Motor neuron (in vitro differentiated cells): ENCODE measurements around the gene TRPC3. TPM values are rescaled to one million over a fixed set of nuclear protein-coding genes. Genes with fewer than 3 reads are reported as not detected.
"Not testable (repeated sequence)": the region's sequence is repeated elsewhere in the genome, so short reads cannot be mapped to it uniquely, and the experiment has no call there.

Experiments used
- ATAC-seq, 8 experiments: fragments of 200-7000 bp; cut with Tn5 transposase; replicated peaks in 6 of 8; 2 replicates each; pipeline ENCODE4 v1.8.0; 2021; ENCODE audit warnings: mild to moderate bottlenecking in 8 of 8, moderate library complexity in 8 of 8
- H3K27ac ChIP-seq, 2 donors: fragments of 250-450 bp; sonication (Bioruptor Pico); 2 replicates each; pipeline ENCODE4 v1.9.0; 2021; ENCODE audit warnings: antibody characterized with exemption in 2 of 2, mild to moderate bottlenecking in 2 of 2, moderate library complexity in 1 of 2
- H3K4me1 ChIP-seq, 2 donors: fragments of 250-450 bp; sonication (Bioruptor Pico); replicated peaks in 1 of 2; 2 replicates each; pipeline ENCODE4 v1.6.1; 2021; ENCODE audit warnings: antibody characterized with exemption in 2 of 2, mild to moderate bottlenecking in 2 of 2, moderate library complexity in 1 of 2
- H3K4me3 ChIP-seq, 5 donors: fragments of 250-450 bp; sonication (Bioruptor Pico); 2 replicates each; pipeline ENCODE4 v1.9.0; 2021; ENCODE audit warnings: antibody characterized with exemption in 5 of 5, mild to moderate bottlenecking in 5 of 5, moderate library complexity in 4 of 5
- WGBS, 10 experiments: fragments of 450-650 bp; shearing (Covaris generic); methylation state at CpG; one replicate each; pipeline ENCODE4 v1.0.0; 2022; 5-methylcytosine and 5-hydroxymethylcytosine counted together
- in situ Hi-C, 9 experiments: fragments of 400-800 bp; cut with MboI; loops; one replicate each; pipeline ENCODE4 v1.15.0; 2021; ENCODE audit warnings: low sequenced_read_pairs in 9 of 9, low pct_unique_long_range_greater_than_20kb in 2 of 9; ENCODE audit not compliant: unreplicated experiment in 9 of 9
- total RNA-seq, 8 experiments: library from RNA; unstranded; fragments of 300-600 nt; gene quantifications; 2 replicates each; pipeline versions ENCODE4 v1.2.3 to v1.2.4, GENCODE V29; 2022

Gene TRPC3
- total RNA-seq, 8 experiments from 2014 or later: 0.41 to 7.0 (median 3.5) TPM; not detected in 2

- in situ Hi-C loops: no loop called here
- no peak for ATAC-seq
- H3K27ac ChIP-seq: no peak overlapping the region
- no peak overlapping the region for H3K4me3 ChIP-seq
- no peaks in the 10 kb centered on the region for H3K4me1 ChIP-seq
- 6 to 83% (median 76%) methylated on average over 1 to 3 of the region's 3 CpGs; no CpG with 5 or more reads in 5 of the 10 experiments for WGBS, 10 experiments
Observed at GRCh38 chr4:121939690-121940089, 12.2 kb downstream of the TRPC3 start.

GRCh38 chr4:121938282-121939092 lies 13.4 kb downstream of the TRPC3 start:
- peak in 1 of 8 experiments; percentile 44 for ATAC-seq
- H3K27ac ChIP-seq: no peak overlapping the region
- 0 to 86% (median 63%) methylated on average over 1 to 5 of the region's 5 CpGs for WGBS, 10 experiments
- H3K4me3 ChIP-seq: no peak overlapping the region
- in situ Hi-C loops: no loop called here
- no peaks in the 10 kb centered on the region for H3K4me1 ChIP-seq

- 0 to 100% (median 62%) methylated on average over 1 to 4 of the region's 4 CpGs; no CpG with 5 or more reads in 1 of the 10 experiments for WGBS, 10 experiments
- no peak overlapping the region for H3K27ac ChIP-seq
- H3K4me1 ChIP-seq: no peaks in the 10 kb centered on the region
- no peak for ATAC-seq
- in situ Hi-C loops: no loop called here
- no peak overlapping the region for H3K4me3 ChIP-seq
Observed at GRCh38 chr4:121936101-121936500, 15.8 kb downstream of the TRPC3 start.

- WGBS, 10 experiments: 50 to 60% methylated on average over 1 of the region's 1 CpG; no CpG with 5 or more reads in 8 of the 10 experiments
- H3K4me1 ChIP-seq: no peaks in the 10 kb centered on the region
- no peak for ATAC-seq
- H3K27ac ChIP-seq: no peak overlapping the region
- H3K4me3 ChIP-seq: no peak overlapping the region
- in situ Hi-C loops: no loop called here
Observed at GRCh38 chr4:121934635-121935034, 17.2 kb downstream of the TRPC3 start.

GRCh38 chr4:121932212-121932974 lies 19.5 kb downstream of the TRPC3 start:
- no peak overlapping the region for H3K4me3 ChIP-seq
- WGBS, 10 experiments: 87 to 100% (median 96%) methylated on average over 1 to 16 of the region's 59 CpGs; no CpG with 5 or more reads in 5 of the 10 experiments

GRCh38 chr4:121930304-121930703 lies 21.6 kb downstream of the TRPC3 start:
- whole genome bisulfite sequencing, 10 experiments: 0 to 100% (median 72%) methylated on average over 1 to 2 of the region's 2 CpGs
- peak in 2 of 8 experiments; percentile 51 to 55 for ATAC-seq
- in situ Hi-C loops: no loop called here
- H3K27ac ChIP-seq: no peak overlapping the region
- no peak overlapping the region for H3K4me3 ChIP-seq
- no peaks in the 10 kb centered on the region for H3K4me1 ChIP-seq

More at GRCh38 chr4:121932212-121932974, 19.5 kb downstream of the TRPC3 start:
- Histone ChIP-seq H3K4me1 (no peaks in the 10 kb centered on the region), H3K27ac (no peak overlapping the region)
- in situ Hi-C loops: no loop called here
- ATAC-seq: no peak

GRCh38 chr4:121927948-121928347 lies 23.9 kb downstream of the TRPC3 start:
- H3K4me3 ChIP-seq: no peak overlapping the region
- no peak for ATAC-seq
- H3K27ac ChIP-seq: no peak overlapping the region
- no peaks in the 10 kb centered on the region for H3K4me1 ChIP-seq
- WGBS, 10 experiments: 17 to 100% (median 96%) methylated on average over 1 of the region's 1 CpG; no CpG with 5 or more reads in 2 of the 10 experiments
- in situ Hi-C loops: no loop called here

- H3K27ac ChIP-seq, H3K4me1 ChIP-seq, H3K4me3 ChIP-seq, in situ Hi-C loops: not testable (repeated sequence)
- peak in 1 of 8 experiments; percentile 16 for ATAC-seq
- WGBS, 10 experiments: 50 to 83% (median 73%) methylated on average over 1 to 5 of the region's 5 CpGs; no CpG with 5 or more reads in 2 of the 10 experiments
Observed at GRCh38 chr4:121926490-121926889, 25.4 kb downstream of the TRPC3 start.

GRCh38 chr4:121923306-121923705 lies 28.6 kb downstream of the TRPC3 start:
- no peak overlapping the region for H3K4me3 ChIP-seq
- ATAC-seq: no peak
- in situ Hi-C loops: loop anchor here in 2 of 9 experiments (25.0 kb wide), 2 partner anchors 614 to 664 kb away; no protein-coding TSS in a partner anchor
- no peak overlapping the region for H3K27ac ChIP-seq
- 13 to 100% (median 78%) methylated on average over 1 of the region's 1 CpG; no CpG with 5 or more reads in 2 of the 10 experiments for WGBS, 10 experiments
- H3K4me1 ChIP-seq: no peaks in the 10 kb centered on the region

- Histone ChIP-seq H3K4me3 (no peak overlapping the region), H3K4me1 (no peaks in the 10 kb centered on the region), H3K27ac (no peak overlapping the region)
- ATAC-seq: peak in 1 of 8 experiments; percentile 40
- 40 to 100% (median 88%) methylated on average over 1 to 2 of the region's 2 CpGs; no CpG with 5 or more reads in 2 of the 10 experiments for WGBS, 10 experiments
- in situ Hi-C loops: loop anchor here in 2 of 9 experiments (25.0 kb wide), 2 partner anchors 624 to 674 kb away; no protein-coding TSS in a partner anchor
Observed at GRCh38 chr4:121913667-121914066, 38.2 kb downstream of the TRPC3 start.

- H3K4me3 ChIP-seq: no peak overlapping the region
- in situ Hi-C loops: loop anchor here in 2 of 9 experiments (25.0 kb wide), 2 partner anchors 629 to 679 kb away; no protein-coding TSS in a partner anchor
- H3K27ac ChIP-seq: no peak overlapping the region
- WGBS, 10 experiments: 15 to 100% (median 83%) methylated on average over 1 of the region's 1 CpG; no CpG with 5 or more reads in 1 of the 10 experiments
- no peaks in the 10 kb centered on the region for H3K4me1 ChIP-seq
- no peak for ATAC-seq
Observed at GRCh38 chr4:121908346-121908745, 43.5 kb downstream of the TRPC3 start.

GRCh38 chr4:121900132-121900983 lies 51.5 kb downstream of the TRPC3 start:
- Histone ChIP-seq H3K4me3 (no peak overlapping the region), H3K4me1 (no peaks in the 10 kb centered on the region), H3K27ac (no peak overlapping the region)
- ATAC-seq: peak in 6 of 8 experiments; percentile 50 to 81 (median 72)
- 0 to 69% (median 49%) methylated on average over 1 to 4 of the region's 4 CpGs; no CpG with 5 or more reads in 1 of the 10 experiments for WGBS, 10 experiments
- in situ Hi-C loops: loop anchor here in 2 of 9 experiments (25.0 kb wide), 2 partner anchors 637 to 687 kb away; no protein-coding TSS in a partner anchor
